Body of pancreas (tissue), 4 donors: Measurements from ENCODE around the gene COL5A1.

Experiments
- CTCF ChIP-seq, 7 experiments: fragments of 450-650 bp in 4 of 7; fragments of 200-600 bp in 3 of 7; sonication (generic) in 3 of 7; IDR thresholded peaks; one replicate each; pipeline ENCODE4 v1.5.1; 2016 to 2019; ENCODE audit warnings: antibody characterized with exemption in 7 of 7
- POLR2A ChIP-seq, 3 donors: fragments of 450-650 bp; IDR thresholded peaks; one replicate each; pipeline ENCODE4 v1.6.1; 2016; ENCODE audit warnings: antibody characterized with exemption in 3 of 3, mild to moderate bottlenecking in 2 of 3

- TF ChIP-seq CTCF (IDR thresholded peaks at IDR 0.05) (no peak), POLR2A (IDR thresholded peaks at IDR 0.05) (no peak)
Observed at GRCh38 chr9:134885679-134886412, 244.2 kb downstream of the COL5A1 start.
